ENCODE measurements around the gene FUT3. TPM values are rescaled to one million over a fixed set of nuclear protein-coding genes. Genes with fewer than 3 reads are reported as not detected.

Gene FUT3
- polyA plus RNA-seq, 3 donors, result not detected

DNA sequence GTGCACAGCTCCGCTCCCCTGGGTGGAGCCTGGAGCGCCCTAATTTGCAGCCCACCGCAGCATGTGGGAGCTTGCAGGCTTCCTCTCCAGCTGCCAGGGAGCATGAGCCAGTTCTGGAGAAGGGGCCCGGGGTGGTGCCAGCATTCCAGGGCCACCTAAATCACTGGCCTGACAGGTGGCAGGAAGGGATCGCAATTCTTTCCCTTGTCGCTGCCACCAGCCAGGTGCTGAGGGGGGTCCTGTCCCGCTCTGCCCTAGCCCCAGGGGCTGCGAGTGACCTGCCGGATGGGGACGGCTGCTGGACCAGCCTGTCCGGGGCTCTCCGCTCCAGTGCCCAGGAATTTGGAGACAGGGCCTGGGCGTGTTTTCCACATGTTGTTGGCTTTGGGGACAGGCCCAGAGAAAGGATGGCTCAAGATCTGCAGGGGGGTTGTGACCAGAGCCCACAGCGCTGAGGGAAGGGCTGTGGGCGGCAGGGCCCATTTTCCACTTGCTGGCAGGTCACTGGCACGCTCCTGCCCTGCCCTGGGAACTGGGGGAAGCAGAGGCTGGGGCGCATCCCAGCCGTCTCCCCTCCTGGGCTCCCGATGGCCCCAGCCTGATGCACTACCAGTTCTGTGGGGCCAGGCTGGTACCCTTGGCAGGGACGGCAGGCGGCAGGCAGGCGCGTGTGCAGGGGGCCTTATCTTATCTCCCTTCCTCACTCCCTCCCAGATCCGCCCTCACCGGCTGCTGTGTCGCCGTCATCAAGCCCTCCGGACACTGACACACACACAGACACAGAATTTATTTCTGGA is 42.9 kb upstream of the FUT3 start:
- intact Hi-C loops (cut with micrococcal nuclease), result loop anchor here in 1 of 2 donors (5.0 kb wide), 1 partner anchor 87 kb away; the partner anchor contains the start of gene NRTN
- no peak overlapping the region for H3K4me3 Mint-ChIP-seq

DNA sequence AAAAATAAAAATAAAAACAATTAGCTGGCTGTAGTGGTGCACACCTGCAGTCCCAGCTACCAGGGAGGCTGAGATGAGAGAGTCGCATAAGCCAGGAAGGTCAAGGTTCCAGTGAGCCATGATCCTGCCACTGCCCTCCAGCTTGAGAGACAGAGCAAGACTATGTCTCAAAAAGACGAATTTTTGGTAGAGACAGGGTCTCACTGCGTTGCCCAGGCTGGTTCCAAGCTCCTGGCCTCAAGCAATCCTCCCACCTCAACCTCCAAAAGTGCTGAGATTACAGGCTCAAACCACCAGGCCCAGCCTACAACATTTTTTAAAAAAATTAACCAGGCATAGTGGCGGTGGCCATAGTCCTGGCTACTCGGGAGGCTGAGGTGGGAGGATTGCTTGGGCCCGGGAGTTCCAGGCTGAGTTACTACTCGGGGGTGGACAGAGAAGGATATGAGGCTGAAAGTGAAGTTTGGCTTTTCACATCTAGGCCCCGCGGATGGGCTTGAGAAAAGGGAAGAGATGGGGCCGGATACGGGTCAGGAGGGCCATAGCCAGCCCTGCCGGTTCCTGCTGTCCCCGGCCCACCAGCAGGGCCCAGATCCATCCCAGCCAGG is 42.2 kb upstream of the FUT3 start:
- Histone ChIP-seq H3K4me1 (ENCODE audit: control insufficient read depth in 1 of 2, insufficient read depth in 2 of 2, low read length in 2 of 2) (no peaks in the 10 kb centered on the region), H2AFZ (ENCODE audit: insufficient read depth, low read depth, low read length, poor library complexity, severe bottlenecking) (no peak overlapping the region), H3K4me2 (replicated peaks; ENCODE audit: extremely low read depth, low read length, poor library complexity, severe bottlenecking) (no peak overlapping the region), H3K4me3 (replicated peaks in 1 of 3; ENCODE audit: low read depth in 2 of 3, low read length in 3 of 3) (no peak overlapping the region), H4K20me1 (ENCODE audit: insufficient read depth, low read length) (peaks cover 21% of the 10 kb centered on the region), H3K9me3 (replicated peaks in 1 of 2; ENCODE audit: control insufficient read depth in 1 of 2, insufficient read depth in 1 of 2, low read length in 2 of 2) (no peaks in the 10 kb centered on the region), H3K27me3 (ENCODE audit: control insufficient read depth in 2 of 2, insufficient read depth in 2 of 2, low read length in 2 of 2) (peaks cover 0 to 14% of the 10 kb centered on the region in 2 donors), H3K79me2 (ENCODE audit: insufficient read depth, low read length) (peaks cover 9% of the 10 kb centered on the region), H3K27ac (ENCODE audit: low read depth in 1 of 2, low read length in 2 of 2) (no peak overlapping the region), H3K9ac (ENCODE audit: insufficient read depth, low read length, poor library complexity, severe bottlenecking) (no peak overlapping the region), H3K36me3 (replicated peaks in 1 of 2; ENCODE audit: control insufficient read depth in 1 of 2, insufficient read depth in 2 of 2, low read length in 2 of 2) (peaks cover 31 to 32% of the 10 kb centered on the region in 2 donors)
- no peak for DNase-seq
- H3K4me1 Mint-ChIP-seq, result no peaks in the 10 kb centered on the region
- intact Hi-C loops (cut with micrococcal nuclease), result loop anchor here in 1 of 2 donors (5.0 kb wide), 1 partner anchor 86 kb away; the partner anchor contains the start of gene NRTN
- WGBS (ENCODE audit: insufficient coverage), result 79% methylated on average over 11 of the region's 13 CpGs
- TF ChIP-seq, protein P1, sequence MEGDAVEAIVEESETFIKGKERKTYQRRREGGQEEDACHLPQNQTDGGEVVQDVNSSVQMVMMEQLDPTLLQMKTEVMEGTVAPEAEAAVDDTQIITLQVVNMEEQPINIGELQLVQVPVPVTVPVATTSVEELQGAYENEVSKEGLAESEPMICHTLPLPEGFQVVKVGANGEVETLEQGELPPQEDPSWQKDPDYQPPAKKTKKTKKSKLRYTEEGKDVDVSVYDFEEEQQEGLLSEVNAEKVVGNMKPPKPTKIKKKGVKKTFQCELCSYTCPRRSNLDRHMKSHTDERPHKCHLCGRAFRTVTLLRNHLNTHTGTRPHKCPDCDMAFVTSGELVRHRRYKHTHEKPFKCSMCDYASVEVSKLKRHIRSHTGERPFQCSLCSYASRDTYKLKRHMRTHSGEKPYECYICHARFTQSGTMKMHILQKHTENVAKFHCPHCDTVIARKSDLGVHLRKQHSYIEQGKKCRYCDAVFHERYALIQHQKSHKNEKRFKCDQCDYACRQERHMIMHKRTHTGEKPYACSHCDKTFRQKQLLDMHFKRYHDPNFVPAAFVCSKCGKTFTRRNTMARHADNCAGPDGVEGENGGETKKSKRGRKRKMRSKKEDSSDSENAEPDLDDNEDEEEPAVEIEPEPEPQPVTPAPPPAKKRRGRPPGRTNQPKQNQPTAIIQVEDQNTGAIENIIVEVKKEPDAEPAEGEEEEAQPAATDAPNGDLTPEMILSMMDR (IDR thresholded peaks at IDR 0.05), result no peak
- no peak overlapping the region for H3K4me3 Mint-ChIP-seq
- H3K9me3 Mint-ChIP-seq, result peaks cover 0 to 2% (median 0%) of the 10 kb centered on the region in 7 donors
- H3K27ac Mint-ChIP-seq, result no peak overlapping the region
- peaks cover 22 to 38% (median 24%) of the 10 kb centered on the region in 3 donors for H3K27me3 Mint-ChIP-seq (ENCODE audit: low read depth in 3 of 3)
- H3K36me3 Mint-ChIP-seq, result peaks cover 18 to 35% of the 10 kb centered on the region in 2 donors

More for the DNA sequence above, 42.9 kb upstream of the FUT3 start:
- Histone ChIP-seq H3K4me2 (replicated peaks; ENCODE audit: extremely low read depth, low read length, poor library complexity, severe bottlenecking) (no peak overlapping the region), H3K4me3 (replicated peaks in 1 of 3; ENCODE audit: low read depth in 2 of 3, low read length in 3 of 3) (no peak overlapping the region), H3K79me2 (ENCODE audit: insufficient read depth, low read length) (peaks cover 14% of the 10 kb centered on the region), H3K27ac (ENCODE audit: low read depth in 1 of 2, low read length in 2 of 2) (no peak overlapping the region), H3K9ac (ENCODE audit: insufficient read depth, low read length, poor library complexity, severe bottlenecking) (no peak overlapping the region), H3K4me1 (ENCODE audit: control insufficient read depth in 1 of 2, insufficient read depth in 2 of 2, low read length in 2 of 2) (no peaks in the 10 kb centered on the region), H2AFZ (ENCODE audit: insufficient read depth, low read depth, low read length, poor library complexity, severe bottlenecking) (no peak overlapping the region), H3K36me3 (replicated peaks in 1 of 2; ENCODE audit: control insufficient read depth in 1 of 2, insufficient read depth in 2 of 2, low read length in 2 of 2) (peaks cover 31 to 32% of the 10 kb centered on the region in 2 donors), H3K27me3 (ENCODE audit: control insufficient read depth in 2 of 2, insufficient read depth in 2 of 2, low read length in 2 of 2) (peaks cover 0 to 14% of the 10 kb centered on the region in 2 donors), H3K9me3 (replicated peaks in 1 of 2; ENCODE audit: control insufficient read depth in 1 of 2, insufficient read depth in 1 of 2, low read length in 2 of 2) (no peaks in the 10 kb centered on the region), H4K20me1 (ENCODE audit: insufficient read depth, low read length) (peaks cover 28% of the 10 kb centered on the region)
- peaks cover 20 to 37% (median 22%) of the 10 kb centered on the region in 3 donors for H3K27me3 Mint-ChIP-seq (ENCODE audit: low read depth in 3 of 3)
- DNase-seq, result no peak
- TF ChIP-seq, protein P1 (IDR thresholded peaks at IDR 0.05), result no peak
- peaks cover 0 to 2% (median 0%) of the 10 kb centered on the region in 7 donors for H3K9me3 Mint-ChIP-seq
- WGBS (ENCODE audit: insufficient coverage), result 77% methylated on average over 23 of the region's 28 CpGs
- H3K36me3 Mint-ChIP-seq, result peaks cover 18 to 35% of the 10 kb centered on the region in 2 donors
- H3K4me1 Mint-ChIP-seq, result no peaks in the 10 kb centered on the region
- peak overlapping the region in 1 of 7 donors; percentile 41 for H3K27ac Mint-ChIP-seq
